Measurements from ENCODE around the gene PLEK2.

The PLEK2 gene

DNA sequence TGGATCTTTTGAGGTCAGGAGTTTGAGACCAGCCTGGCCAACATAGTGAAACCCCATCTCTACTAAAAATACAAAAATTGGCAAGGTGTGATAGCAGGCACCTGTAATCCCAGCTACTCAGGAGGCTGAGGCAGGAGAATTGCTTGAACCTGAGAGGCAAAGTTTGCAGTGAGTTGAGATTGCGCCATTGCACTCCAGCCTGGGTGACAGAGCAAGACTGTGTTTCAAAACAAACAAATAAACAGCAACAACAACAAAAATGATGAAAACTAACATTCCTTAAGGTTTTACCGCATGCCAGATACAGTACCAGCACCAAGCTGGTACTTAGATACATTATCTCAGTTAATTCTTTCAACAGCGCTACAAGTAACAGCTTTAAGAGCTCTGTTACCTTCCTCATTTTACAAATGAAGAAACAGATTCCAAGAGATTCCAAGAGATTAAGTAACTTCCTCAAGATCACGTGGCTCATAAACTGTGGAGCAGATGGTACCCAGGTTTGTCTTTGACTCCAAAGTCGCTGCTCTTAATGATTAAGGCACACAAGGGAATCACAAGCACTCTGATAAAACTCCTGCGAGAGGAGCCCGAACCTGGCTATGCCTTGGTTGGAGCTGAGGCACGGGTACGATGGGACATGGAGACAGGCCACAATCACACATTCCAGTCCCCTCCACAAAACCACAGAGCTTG is 17.7 kb upstream of the PLEK2 start:
- CTCF ChIA-PET = interaction anchor here (1.1 to 31.7 kb wide), 9 partner anchors 9 to 273 kb away, joined by 3 to 695 read pairs (median 41); partner anchors contain the start of genes PIGH and RDH12

GRCh38 chr14:67428501-67429031 is 16.6 kb upstream of the PLEK2 start:
- ChIA-PET CTCF (interaction anchor here (1.0 to 31.7 kb wide), 20 partner anchors 10 to 279 kb away, joined by 3 to 695 read pairs (median 16); partner anchors contain the start of genes PIGH, PLEK2 and RDH12), POLR2A (interaction anchor here (1.2 kb wide), 1 partner anchor 143 kb away, joined by 3 read pairs; no protein-coding TSS in a partner anchor)
- TF ChIP-seq, protein P1, sequence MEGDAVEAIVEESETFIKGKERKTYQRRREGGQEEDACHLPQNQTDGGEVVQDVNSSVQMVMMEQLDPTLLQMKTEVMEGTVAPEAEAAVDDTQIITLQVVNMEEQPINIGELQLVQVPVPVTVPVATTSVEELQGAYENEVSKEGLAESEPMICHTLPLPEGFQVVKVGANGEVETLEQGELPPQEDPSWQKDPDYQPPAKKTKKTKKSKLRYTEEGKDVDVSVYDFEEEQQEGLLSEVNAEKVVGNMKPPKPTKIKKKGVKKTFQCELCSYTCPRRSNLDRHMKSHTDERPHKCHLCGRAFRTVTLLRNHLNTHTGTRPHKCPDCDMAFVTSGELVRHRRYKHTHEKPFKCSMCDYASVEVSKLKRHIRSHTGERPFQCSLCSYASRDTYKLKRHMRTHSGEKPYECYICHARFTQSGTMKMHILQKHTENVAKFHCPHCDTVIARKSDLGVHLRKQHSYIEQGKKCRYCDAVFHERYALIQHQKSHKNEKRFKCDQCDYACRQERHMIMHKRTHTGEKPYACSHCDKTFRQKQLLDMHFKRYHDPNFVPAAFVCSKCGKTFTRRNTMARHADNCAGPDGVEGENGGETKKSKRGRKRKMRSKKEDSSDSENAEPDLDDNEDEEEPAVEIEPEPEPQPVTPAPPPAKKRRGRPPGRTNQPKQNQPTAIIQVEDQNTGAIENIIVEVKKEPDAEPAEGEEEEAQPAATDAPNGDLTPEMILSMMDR (IDR thresholded peaks at IDR 0.05; ENCODE audit: control extremely low read depth, extremely low read depth, low read depth, missing control alignments) = no peak
- no peak for DNase-seq (ENCODE audit: extremely low spot score)

More for the DNA sequence above, 17.7 kb upstream of the PLEK2 start:
- POLR2A ChIA-PET = no interaction called here
- TF ChIP-seq, protein P1 (IDR thresholded peaks at IDR 0.05; ENCODE audit: control extremely low read depth, extremely low read depth, low read depth, missing control alignments) = no peak
- DNase-seq (ENCODE audit: extremely low spot score) = no peak

GRCh38 chr14:67426983-67427606 is 15.1 kb upstream of the PLEK2 start:
- ChIA-PET POLR2A (no interaction called here), CTCF (interaction anchor here (0.6 to 31.7 kb wide), 44 partner anchors 10 to 1063 kb away, joined by 3 to 695 read pairs (median 5); partner anchors contain the start of genes ATP6V1D, EIF2S1, PIGH and PLEK2)
- TF ChIP-seq, protein P1 (IDR thresholded peaks at IDR 0.05; ENCODE audit: control extremely low read depth, extremely low read depth, low read depth, missing control alignments) = peak; percentile 83
- DNase-seq (ENCODE audit: extremely low spot score) = peak; percentile 86

DNA sequence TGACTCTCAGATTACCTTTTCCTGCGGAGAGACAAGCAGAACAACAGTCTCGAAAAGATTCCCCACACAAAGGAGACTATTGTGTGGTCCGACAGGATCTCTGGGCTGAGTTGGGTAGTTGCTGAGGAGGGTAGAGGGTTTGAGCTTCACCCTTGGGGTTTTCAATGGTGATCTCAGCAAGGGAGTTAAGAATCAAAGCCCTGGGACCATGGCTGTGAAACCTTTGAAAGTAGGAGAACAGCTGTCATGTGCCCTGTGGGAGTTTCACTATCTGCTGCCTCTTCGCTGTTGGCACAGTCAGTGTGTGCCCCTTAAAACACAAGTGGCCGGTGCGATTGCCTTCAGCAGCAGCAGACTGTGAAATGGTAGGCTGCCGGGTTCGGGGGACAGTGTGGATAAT is 14.2 kb upstream of the PLEK2 start:
- CTCF ChIA-PET = interaction anchor here (0.7 to 31.7 kb wide), 23 partner anchors 9 to 1063 kb away, joined by 3 to 695 read pairs (median 12); partner anchors contain the start of genes ATP6V1D, EIF2S1, PIGH and PLEK2
- DNase-seq (ENCODE audit: extremely low spot score) = no peak
- TF ChIP-seq, protein P1 (IDR thresholded peaks at IDR 0.05; ENCODE audit: control extremely low read depth, extremely low read depth, low read depth, missing control alignments) = no peak
- POLR2A ChIA-PET = no interaction called here

DNA sequence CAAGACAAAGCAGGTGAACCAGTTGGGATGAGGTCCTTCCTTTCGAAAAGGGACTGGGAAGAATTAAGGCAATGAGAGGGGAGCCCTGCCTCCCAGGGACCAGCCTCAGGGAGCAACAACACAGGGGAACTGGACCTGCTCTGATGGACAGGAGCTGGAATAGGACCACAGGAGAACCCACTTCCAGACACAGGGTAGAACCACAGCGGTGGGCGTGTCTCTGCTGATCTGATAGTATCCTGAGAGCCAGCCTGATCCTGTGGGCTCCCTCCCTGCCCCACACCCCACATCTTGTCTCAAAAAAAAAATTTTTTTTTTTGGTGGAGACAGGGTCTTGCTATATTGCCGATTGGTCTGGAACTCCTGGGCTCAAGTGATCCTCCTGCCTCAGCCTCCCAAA is 13.6 kb upstream of the PLEK2 start:
- POLR2A ChIA-PET = no interaction called here
- CTCF ChIA-PET = interaction anchor here (0.8 to 31.7 kb wide), 14 partner anchors 8 to 1065 kb away, joined by 3 to 695 read pairs (median 17); partner anchors contain the start of genes PLEK2 and RDH12
- TF ChIP-seq, protein P1 (IDR thresholded peaks at IDR 0.05; ENCODE audit: control extremely low read depth, extremely low read depth, low read depth, missing control alignments) = no peak
- DNase-seq (ENCODE audit: extremely low spot score) = no peak

DNA sequence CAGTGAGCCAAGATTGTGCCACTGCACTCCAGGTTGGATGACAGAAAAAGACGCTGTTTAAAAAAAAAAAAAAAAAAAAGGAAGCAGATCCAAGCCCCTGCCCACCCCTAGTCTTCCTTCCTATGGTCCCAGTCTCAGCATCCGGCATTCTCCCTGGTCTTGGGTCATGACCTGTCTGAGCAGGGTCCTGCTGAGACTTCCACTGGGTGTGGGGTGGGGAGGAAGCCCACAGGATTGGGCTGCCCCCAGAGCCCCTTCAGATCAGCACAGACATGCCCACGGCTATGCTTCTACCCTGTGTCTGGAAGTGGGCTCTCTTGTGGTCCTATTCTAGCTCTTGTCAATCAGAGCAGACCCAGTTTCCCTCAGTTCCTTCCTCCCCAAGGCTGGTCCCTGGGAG is 12.6 kb upstream of the PLEK2 start:
- no peak for DNase-seq (ENCODE audit: extremely low spot score)
- ChIA-PET CTCF (interaction anchor here (0.6 to 31.7 kb wide), 11 partner anchors 8 to 1064 kb away, joined by 3 to 695 read pairs (median 4); partner anchors contain the start of genes ARG2 and PLEK2), POLR2A (no interaction called here)
- TF ChIP-seq, protein P1 (IDR thresholded peaks at IDR 0.05; ENCODE audit: control extremely low read depth, extremely low read depth, low read depth, missing control alignments) = no peak
